ENCODE data around the gene VAPB. TPM values are rescaled to one million over a fixed set of nuclear protein-coding genes. Genes with fewer than 3 reads are reported as not detected.
A peak's percentile ranks its signal among the peaks of the same experiment; 100 is the strongest.

Gene VAPB
- total RNA-seq, 1 experiment from 2014 or later = 65.1 TPM

- no peak overlapping the region for H2BK5ac ChIP-seq (ENCODE audit: insufficient read length, low read length)
- peak; percentile 79 for DNase-seq
- H3K9me3 ChIP-seq (ENCODE audit: control insufficient read depth, low read depth, low read length) = peaks cover 9% of the 10 kb centered on the region
- no peak overlapping the region for H3K4ac ChIP-seq (ENCODE audit: low read depth, low read length)
- Mint-ChIP-seq H3K27me3 (ENCODE audit: low read depth) (peaks cover 15% of the 10 kb centered on the region), H3K9me3 (peaks cover 39 to 41% of the 10 kb centered on the region in 2 experiments), H3K4me3 (no peak overlapping the region), H3K27ac (no peak overlapping the region), H3K36me3 (ENCODE audit: insufficient read depth in 1 of 3, low read depth in 3 of 3) (peaks cover 16 to 35% (median 21%) of the 10 kb centered on the region in 3 experiments), H3K4me1 (peaks cover 6 to 7% of the 10 kb centered on the region in 2 experiments)
- H2AK5ac ChIP-seq (ENCODE audit: insufficient read length, low read length) = no peak overlapping the region
- no peaks in the 10 kb centered on the region for H3K79me2 ChIP-seq (ENCODE audit: insufficient read depth, low read length)
- H2BK12ac ChIP-seq (ENCODE audit: insufficient read length, low read depth, low read length) = no peak overlapping the region
- no peaks in the 10 kb centered on the region for H4K20me1 ChIP-seq (ENCODE audit: control insufficient read depth, insufficient read depth, insufficient read length)
- H4K5ac ChIP-seq (ENCODE audit: insufficient read length, low read depth, low read length) = no peak overlapping the region
- peak overlapping the region; percentile 89 for H2AFZ ChIP-seq (ENCODE audit: low read length)
- no peak overlapping the region for H3K23ac ChIP-seq (ENCODE audit: insufficient read length, low read depth, low read length)
- no peak overlapping the region for H4K8ac ChIP-seq (replicated peaks; ENCODE audit: insufficient read length, low read depth, low read length)
- H4K91ac ChIP-seq (ENCODE audit: insufficient read length, low read depth, low read length) = no peak overlapping the region
- H3T11ph ChIP-seq (ENCODE audit: low read length) = no peak overlapping the region
- H3K9ac ChIP-seq (ENCODE audit: extremely low read depth, insufficient read length, low read length) = no peak overlapping the region
- H3K18ac ChIP-seq (ENCODE audit: insufficient read length, low read depth, low read length) = no peak overlapping the region
- no peak overlapping the region; the same call in 1 of the 2 replicates for H3K14ac ChIP-seq (ENCODE audit: insufficient read depth, low read length)
- no peak overlapping the region for H3K27ac ChIP-seq (ENCODE audit: insufficient read length, low read depth, low read length)
- no peak overlapping the region for H3K56ac ChIP-seq (ENCODE audit: insufficient read length, low read depth, low read length)
- no peak overlapping the region for H2BK15ac ChIP-seq (ENCODE audit: low read depth, low read length)
- H2BK120ac ChIP-seq (ENCODE audit: low read depth, low read length, poor library complexity, severe bottlenecking) = no peak overlapping the region
- H2BK20ac ChIP-seq (ENCODE audit: low read depth, low read length, poor library complexity, severe bottlenecking) = no peak overlapping the region
- H3K23me2 ChIP-seq (ENCODE audit: insufficient read length, low read depth, low read length, poor library complexity, severe bottlenecking) = no peaks in the 10 kb centered on the region
- peak; percentile 93 for TF ChIP-seq CTCF (conservative IDR thresholded peaks at IDR 0.05)
- no peaks in the 10 kb centered on the region for H3K79me1 ChIP-seq (ENCODE audit: insufficient read depth, low read depth, low read length, poor library complexity, severe bottlenecking)
- H3K4me2 ChIP-seq (ENCODE audit: insufficient read depth, insufficient read length, low read length) = peak overlapping the region; percentile 2
- no peaks in the 10 kb centered on the region for H3K4me1 ChIP-seq (ENCODE audit: insufficient read depth, low read length)
- WGBS (ENCODE audit: extremely low coverage, insufficient read length, low lambda C conversion rate) = no CpG with 5 or more reads among the region's 18 CpGs
- no peaks in the 10 kb centered on the region for H3K27me3 ChIP-seq (ENCODE audit: insufficient read depth, low read length)
These were observed 92.5 kb downstream of the VAPB start for GRCh38 chr20:58481481-58482021.
